C4-2B (cell line): Measurements from ENCODE around the gene PNPLA7.

Experiments used
- CTCF ChIP-seq: fragments of 450-650 bp; conservative IDR thresholded peaks from 2 replicates; pipeline ENCODE4 v1.5.1; 2017; ENCODE audit warnings: mild to moderate bottlenecking
- ZFX ChIP-seq: fragments of 450-650 bp; IDR thresholded peaks from 2 replicates; pipeline ENCODE4 v1.6.1; 2017

GRCh38 chr9:137410891-137411249 lies 139.3 kb downstream of the PNPLA7 start:
- TF ChIP-seq ZFX: no peak
- no peak for TF ChIP-seq CTCF
